ENCODE measurements around the gene CEP95.

GRCh38 chr17:64580384-64581315, 73.9 kb downstream of the CEP95 start:
- TF ChIP-seq POU2F2 (IDR thresholded peaks at IDR 0.05; ENCODE audit: low read depth, low read length) (peak; percentile 82), POLR2A (IDR thresholded peaks at IDR 0.05; ENCODE audit: low read depth, low read length) (no peak), POLR2AphosphoS5 (IDR thresholded peaks at IDR 0.05; ENCODE audit: low read depth, low read length) (no peak)
